ENCODE measurements around the gene CRYBA4.

DNA sequence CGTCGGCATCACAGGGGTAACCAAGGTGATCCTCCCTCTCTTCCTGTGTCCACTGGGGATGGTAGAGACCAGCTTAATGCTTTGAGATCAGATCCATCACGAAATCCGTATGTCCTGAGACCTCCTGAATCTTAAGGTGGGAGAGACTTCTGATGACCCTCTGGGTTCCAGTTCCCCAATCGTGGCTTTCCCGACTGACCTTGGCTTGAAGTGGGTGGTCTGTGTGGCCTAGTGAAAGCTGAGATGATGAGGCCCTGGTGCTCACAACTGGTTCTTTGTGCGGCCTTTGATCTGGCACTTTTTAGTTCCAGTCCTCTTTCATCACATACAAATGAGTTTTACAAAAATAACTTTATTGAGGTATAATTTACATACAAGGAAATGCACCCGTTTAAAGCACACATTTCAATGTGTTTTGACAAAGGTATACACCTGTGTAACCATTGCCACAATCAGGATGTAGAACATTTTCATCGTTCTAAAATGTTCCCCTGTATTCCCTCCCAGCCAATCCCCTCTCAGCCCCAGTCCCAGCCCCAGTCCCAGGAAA, 41.7 kb downstream of the CRYBA4 start:
- TF ChIP-seq CTCF (IDR thresholded peaks at IDR 0.05 in 4 of 5, conservative IDR thresholded peaks at IDR 0.05 in 1 of 5) (no peak), POLR2A (IDR thresholded peaks at IDR 0.05) (no peak)
